ENCODE results near the gene UMAD1.

- TF ChIP-seq MXI1 (IDR thresholded peaks at IDR 0.05; ENCODE audit: borderline replicate concordance, low read depth, low read length) (no peak), POLR2A (IDR thresholded peaks at IDR 0.05; ENCODE audit: low read depth, low read length) (no peak)
Observed at GRCh38 chr7:7869651-7870050, 229.1 kb downstream of the UMAD1 start.
